ENCODE measurements around the gene APEH. TPM values are rescaled to one million over a fixed set of nuclear protein-coding genes. Genes with fewer than 3 reads are reported as not detected.

Gene APEH
- total and polyA plus RNA-seq, 2 of the 13 experiments (the other 11 are each of a cell fraction or from before 2014, with no cell fraction given), result 116 to 130 TPM

DNA sequence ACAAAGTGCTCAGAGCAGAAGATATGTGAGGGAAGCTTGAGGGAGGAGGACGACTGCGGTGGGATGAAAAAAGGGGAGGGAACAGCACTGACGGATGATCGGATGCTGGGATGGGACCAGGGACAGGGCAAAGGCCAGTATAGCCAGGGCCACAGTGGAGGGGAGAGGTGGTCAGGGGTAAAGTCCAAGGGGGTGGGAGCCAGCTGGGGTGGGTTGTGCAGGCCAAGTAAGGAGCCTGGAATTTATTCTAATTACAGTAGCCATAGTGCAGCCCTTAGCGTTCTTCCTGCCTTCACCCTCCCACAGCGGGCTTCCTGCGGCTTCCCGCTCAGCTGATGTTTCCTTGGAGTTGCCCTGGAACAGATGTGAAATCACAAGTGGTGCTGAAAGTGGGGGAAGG lies 7.6 kb upstream of the APEH start (continued):
- TF ChIP-seq ZIK1 (CRISPR knock-in tag; IDR thresholded peaks at IDR 0.05; ENCODE audit: borderline replicate concordance, low read depth), result no peak
- TF ChIP-seq, protein P1, sequence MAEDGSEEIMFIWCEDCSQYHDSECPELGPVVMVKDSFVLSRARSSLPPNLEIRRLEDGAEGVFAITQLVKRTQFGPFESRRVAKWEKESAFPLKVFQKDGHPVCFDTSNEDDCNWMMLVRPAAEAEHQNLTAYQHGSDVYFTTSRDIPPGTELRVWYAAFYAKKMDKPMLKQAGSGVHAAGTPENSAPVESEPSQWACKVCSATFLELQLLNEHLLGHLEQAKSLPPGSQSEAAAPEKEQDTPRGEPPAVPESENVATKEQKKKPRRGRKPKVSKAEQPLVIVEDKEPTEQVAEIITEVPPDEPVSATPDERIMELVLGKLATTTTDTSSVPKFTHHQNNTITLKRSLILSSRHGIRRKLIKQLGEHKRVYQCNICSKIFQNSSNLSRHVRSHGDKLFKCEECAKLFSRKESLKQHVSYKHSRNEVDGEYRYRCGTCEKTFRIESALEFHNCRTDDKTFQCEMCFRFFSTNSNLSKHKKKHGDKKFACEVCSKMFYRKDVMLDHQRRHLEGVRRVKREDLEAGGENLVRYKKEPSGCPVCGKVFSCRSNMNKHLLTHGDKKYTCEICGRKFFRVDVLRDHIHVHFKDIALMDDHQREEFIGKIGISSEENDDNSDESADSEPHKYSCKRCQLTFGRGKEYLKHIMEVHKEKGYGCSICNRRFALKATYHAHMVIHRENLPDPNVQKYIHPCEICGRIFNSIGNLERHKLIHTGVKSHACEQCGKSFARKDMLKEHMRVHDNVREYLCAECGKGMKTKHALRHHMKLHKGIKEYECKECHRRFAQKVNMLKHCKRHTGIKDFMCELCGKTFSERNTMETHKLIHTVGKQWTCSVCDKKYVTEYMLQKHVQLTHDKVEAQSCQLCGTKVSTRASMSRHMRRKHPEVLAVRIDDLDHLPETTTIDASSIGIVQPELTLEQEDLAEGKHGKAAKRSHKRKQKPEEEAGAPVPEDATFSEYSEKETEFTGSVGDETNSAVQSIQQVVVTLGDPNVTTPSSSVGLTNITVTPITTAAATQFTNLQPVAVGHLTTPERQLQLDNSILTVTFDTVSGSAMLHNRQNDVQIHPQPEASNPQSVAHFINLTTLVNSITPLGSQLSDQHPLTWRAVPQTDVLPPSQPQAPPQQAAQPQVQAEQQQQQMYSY (CRISPR knock-in tag; IDR thresholded peaks at IDR 0.05), result no peak
- no peak for TF ChIP-seq ZNF33A (CRISPR knock-in tag; IDR thresholded peaks at IDR 0.05; ENCODE audit: borderline replicate concordance)
- TF ChIP-seq, protein P2, sequence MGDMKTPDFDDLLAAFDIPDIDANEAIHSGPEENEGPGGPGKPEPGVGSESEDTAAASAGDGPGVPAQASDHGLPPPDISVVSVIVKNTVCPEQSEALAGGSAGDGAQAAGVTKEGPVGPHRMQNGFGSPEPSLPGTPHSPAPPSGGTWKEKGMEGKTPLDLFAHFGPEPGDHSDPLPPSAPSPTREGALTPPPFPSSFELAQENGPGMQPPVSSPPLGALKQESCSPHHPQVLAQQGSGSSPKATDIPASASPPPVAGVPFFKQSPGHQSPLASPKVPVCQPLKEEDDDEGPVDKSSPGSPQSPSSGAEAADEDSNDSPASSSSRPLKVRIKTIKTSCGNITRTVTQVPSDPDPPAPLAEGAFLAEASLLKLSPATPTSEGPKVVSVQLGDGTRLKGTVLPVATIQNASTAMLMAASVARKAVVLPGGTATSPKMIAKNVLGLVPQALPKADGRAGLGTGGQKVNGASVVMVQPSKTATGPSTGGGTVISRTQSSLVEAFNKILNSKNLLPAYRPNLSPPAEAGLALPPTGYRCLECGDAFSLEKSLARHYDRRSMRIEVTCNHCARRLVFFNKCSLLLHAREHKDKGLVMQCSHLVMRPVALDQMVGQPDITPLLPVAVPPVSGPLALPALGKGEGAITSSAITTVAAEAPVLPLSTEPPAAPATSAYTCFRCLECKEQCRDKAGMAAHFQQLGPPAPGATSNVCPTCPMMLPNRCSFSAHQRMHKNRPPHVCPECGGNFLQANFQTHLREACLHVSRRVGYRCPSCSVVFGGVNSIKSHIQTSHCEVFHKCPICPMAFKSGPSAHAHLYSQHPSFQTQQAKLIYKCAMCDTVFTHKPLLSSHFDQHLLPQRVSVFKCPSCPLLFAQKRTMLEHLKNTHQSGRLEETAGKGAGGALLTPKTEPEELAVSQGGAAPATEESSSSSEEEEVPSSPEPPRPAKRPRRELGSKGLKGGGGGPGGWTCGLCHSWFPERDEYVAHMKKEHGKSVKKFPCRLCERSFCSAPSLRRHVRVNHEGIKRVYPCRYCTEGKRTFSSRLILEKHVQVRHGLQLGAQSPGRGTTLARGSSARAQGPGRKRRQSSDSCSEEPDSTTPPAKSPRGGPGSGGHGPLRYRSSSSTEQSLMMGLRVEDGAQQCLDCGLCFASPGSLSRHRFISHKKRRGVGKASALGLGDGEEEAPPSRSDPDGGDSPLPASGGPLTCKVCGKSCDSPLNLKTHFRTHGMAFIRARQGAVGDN (CRISPR knock-in tag; IDR thresholded peaks at IDR 0.05), result no peak
- no peak for TF ChIP-seq SNRNP70 (IDR thresholded peaks at IDR 0.05; ENCODE audit: low read depth, low read length)
- TF ChIP-seq HOXA3 (CRISPR knock-in tag; IDR thresholded peaks at IDR 0.05), result peak; percentile 60
- no peak for TF ChIP-seq ZNF264 (CRISPR knock-in tag; IDR thresholded peaks at IDR 0.05)
- TF ChIP-seq EEA1 (CRISPR knock-in tag; IDR thresholded peaks at IDR 0.05; ENCODE audit: borderline replicate concordance), result no peak
- no peak for TF ChIP-seq ZNF83 (CRISPR knock-in tag; IDR thresholded peaks at IDR 0.05; ENCODE audit: borderline replicate concordance)
- TF ChIP-seq, protein P3, sequence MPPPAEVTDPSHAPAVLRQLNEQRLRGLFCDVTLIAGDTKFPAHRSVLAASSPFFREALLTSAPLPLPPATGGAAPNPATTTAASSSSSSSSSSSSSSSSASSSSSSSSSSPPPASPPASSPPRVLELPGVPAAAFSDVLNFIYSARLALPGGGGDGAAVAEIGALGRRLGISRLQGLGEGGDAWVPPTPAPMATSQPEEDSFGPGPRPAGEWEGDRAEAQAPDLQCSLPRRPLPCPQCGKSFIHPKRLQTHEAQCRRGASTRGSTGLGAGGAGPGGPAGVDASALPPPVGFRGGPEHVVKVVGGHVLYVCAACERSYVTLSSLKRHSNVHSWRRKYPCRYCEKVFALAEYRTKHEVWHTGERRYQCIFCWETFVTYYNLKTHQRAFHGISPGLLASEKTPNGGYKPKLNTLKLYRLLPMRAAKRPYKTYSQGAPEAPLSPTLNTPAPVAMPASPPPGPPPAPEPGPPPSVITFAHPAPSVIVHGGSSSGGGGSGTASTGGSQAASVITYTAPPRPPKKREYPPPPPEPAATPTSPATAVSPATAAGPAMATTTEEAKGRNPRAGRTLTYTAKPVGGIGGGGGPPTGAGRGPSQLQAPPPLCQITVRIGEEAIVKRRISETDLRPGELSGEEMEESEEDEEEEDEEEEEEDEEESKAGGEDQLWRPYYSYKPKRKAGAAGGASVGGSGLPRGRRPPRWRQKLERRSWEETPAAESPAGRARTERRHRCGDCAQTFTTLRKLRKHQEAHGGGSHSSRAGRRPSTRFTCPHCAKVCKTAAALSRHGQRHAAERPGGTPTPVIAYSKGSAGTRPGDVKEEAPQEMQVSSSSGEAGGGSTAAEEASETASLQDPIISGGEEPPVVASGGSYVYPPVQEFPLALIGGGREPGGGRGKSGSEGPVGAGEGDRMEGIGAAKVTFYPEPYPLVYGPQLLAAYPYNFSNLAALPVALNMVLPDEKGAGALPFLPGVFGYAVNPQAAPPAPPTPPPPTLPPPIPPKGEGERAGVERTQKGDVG (CRISPR knock-in tag; IDR thresholded peaks at IDR 0.05; ENCODE audit: borderline replicate concordance), result no peak
- TF ChIP-seq, protein P4, sequence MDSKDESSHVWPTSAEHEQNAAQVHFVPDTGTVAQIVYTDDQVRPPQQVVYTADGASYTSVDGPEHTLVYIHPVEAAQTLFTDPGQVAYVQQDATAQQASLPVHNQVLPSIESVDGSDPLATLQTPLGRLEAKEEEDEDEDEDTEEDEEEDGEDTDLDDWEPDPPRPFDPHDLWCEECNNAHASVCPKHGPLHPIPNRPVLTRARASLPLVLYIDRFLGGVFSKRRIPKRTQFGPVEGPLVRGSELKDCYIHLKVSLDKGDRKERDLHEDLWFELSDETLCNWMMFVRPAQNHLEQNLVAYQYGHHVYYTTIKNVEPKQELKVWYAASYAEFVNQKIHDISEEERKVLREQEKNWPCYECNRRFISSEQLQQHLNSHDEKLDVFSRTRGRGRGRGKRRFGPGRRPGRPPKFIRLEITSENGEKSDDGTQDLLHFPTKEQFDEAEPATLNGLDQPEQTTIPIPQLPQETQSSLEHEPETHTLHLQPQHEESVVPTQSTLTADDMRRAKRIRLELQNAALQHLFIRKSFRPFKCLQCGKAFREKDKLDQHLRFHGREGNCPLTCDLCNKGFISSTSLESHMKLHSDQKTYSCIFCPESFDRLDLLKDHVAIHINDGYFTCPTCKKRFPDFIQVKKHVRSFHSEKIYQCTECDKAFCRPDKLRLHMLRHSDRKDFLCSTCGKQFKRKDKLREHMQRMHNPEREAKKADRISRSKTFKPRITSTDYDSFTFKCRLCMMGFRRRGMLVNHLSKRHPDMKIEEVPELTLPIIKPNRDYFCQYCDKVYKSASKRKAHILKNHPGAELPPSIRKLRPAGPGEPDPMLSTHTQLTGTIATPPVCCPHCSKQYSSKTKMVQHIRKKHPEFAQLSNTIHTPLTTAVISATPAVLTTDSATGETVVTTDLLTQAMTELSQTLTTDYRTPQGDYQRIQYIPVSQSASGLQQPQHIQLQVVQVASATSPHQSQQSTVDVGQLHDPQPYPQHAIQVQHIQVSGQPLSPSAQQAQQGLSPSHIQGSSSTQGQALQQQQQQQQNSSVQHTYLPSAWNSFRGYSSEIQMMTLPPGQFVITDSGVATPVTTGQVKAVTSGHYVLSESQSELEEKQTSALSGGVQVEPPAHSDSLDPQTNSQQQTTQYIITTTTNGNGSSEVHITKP (CRISPR knock-in tag; IDR thresholded peaks at IDR 0.05; ENCODE audit: low read depth), result no peak
- no peak for TF ChIP-seq ZNF883 (CRISPR knock-in tag; IDR thresholded peaks at IDR 0.05; ENCODE audit: not compliant biosample characterization)
- no peak for TF ChIP-seq ZNF616 (CRISPR knock-in tag; IDR thresholded peaks at IDR 0.05; ENCODE audit: low read depth)
- TF ChIP-seq ZSCAN21 (CRISPR knock-in tag; IDR thresholded peaks at IDR 0.05; ENCODE audit: borderline replicate concordance), result no peak
